ENCODE data around the gene C11orf54. TPM values are rescaled to one million over a fixed set of nuclear protein-coding genes. Genes with fewer than 3 reads are reported as not detected.

The C11orf54 gene
- total RNA-seq, 1 donor from 2014 or later: 23.5 TPM

DNA sequence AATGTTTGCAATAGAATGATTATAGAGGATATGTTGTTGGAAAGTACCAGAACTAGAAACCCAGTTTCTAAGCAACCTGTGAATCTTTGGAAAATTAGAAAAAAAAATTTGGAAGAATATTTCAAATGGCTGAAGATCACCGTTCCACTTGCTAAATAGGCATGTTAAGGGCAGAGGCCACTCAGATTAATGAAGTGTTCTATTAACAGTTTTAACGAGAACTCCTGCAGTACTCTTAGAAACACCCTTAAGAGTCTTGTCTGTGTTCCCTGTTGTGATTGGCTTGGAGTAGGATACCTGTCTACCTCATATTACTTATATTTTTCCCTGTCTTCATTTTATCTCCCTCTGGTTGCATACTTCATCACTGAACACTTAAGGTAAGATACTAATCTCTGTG, 4.6 kb downstream of the C11orf54 start:
- no peak for DNase-seq (ENCODE audit: extremely low spot score, unreplicated experiment)
- Mint-ChIP-seq H3K4me1 (ENCODE audit: unreplicated experiment) (peaks cover 14% of the 10 kb centered on the region), H3K27ac (ENCODE audit: unreplicated experiment) (no peak overlapping the region), H3K27me3 (ENCODE audit: unreplicated experiment) (no peaks in the 10 kb centered on the region), H3K9me3 (ENCODE audit: unreplicated experiment) (no peaks in the 10 kb centered on the region), H3K4me3 (ENCODE audit: unreplicated experiment) (no peak overlapping the region), H3K36me3 (ENCODE audit: unreplicated experiment) (peaks cover 18% of the 10 kb centered on the region)
- TF ChIP-seq, protein P1, sequence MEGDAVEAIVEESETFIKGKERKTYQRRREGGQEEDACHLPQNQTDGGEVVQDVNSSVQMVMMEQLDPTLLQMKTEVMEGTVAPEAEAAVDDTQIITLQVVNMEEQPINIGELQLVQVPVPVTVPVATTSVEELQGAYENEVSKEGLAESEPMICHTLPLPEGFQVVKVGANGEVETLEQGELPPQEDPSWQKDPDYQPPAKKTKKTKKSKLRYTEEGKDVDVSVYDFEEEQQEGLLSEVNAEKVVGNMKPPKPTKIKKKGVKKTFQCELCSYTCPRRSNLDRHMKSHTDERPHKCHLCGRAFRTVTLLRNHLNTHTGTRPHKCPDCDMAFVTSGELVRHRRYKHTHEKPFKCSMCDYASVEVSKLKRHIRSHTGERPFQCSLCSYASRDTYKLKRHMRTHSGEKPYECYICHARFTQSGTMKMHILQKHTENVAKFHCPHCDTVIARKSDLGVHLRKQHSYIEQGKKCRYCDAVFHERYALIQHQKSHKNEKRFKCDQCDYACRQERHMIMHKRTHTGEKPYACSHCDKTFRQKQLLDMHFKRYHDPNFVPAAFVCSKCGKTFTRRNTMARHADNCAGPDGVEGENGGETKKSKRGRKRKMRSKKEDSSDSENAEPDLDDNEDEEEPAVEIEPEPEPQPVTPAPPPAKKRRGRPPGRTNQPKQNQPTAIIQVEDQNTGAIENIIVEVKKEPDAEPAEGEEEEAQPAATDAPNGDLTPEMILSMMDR (IDR thresholded peaks at IDR 0.05): no peak

DNA sequence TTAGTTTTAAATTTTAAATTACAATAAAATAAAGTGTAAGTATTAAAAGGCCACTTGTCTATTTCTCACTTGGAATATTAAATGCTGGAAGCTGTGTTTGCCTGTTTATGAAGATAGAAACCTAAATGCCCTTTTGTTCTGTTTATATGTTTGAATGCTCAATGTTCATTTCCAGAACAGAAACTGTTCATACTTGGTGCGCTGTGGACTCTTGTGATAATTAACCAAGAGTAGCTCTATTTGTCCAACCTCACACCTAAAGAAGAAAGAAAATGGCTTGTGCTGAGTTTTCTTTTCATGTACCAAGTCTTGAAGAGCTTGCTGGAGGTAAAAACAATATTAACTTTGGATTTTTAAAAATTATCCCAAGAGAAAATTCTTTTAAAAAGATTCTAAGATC, 5.7 kb downstream of the C11orf54 start:
- H3K36me3 Mint-ChIP-seq (ENCODE audit: unreplicated experiment): peaks cover 18% of the 10 kb centered on the region
- no peak overlapping the region for H3K4me3 Mint-ChIP-seq (ENCODE audit: unreplicated experiment)
- H3K27ac Mint-ChIP-seq (ENCODE audit: unreplicated experiment): no peak overlapping the region
- no peaks in the 10 kb centered on the region for H3K27me3 Mint-ChIP-seq (ENCODE audit: unreplicated experiment)
- no peaks in the 10 kb centered on the region for H3K9me3 Mint-ChIP-seq (ENCODE audit: unreplicated experiment)
- TF ChIP-seq, protein P1 (IDR thresholded peaks at IDR 0.05): no peak
- peaks cover 11% of the 10 kb centered on the region for H3K4me1 Mint-ChIP-seq (ENCODE audit: unreplicated experiment)
- DNase-seq (ENCODE audit: extremely low spot score, unreplicated experiment): no peak

DNA sequence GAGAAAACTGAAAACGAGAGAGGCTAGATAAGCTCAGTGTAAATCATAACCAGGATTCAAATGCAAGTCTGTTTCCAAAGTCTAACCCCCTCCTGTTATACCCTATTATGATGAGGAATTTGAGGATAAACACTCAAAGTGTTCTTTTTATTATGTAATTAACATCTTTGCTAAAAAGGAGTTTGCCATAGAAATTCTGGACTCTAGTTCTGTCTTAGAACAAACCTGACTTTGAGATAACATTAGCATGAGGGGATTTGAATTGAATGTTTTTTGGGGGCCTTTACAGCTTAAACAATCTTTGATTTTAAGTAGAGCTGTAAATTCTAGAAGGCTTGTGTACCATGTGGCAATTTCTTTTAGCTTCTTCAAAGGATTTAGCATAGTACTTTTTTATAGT, 9.5 kb downstream of the C11orf54 start:
- no peak overlapping the region for H3K27ac Mint-ChIP-seq (ENCODE audit: unreplicated experiment)
- DNase-seq (ENCODE audit: extremely low spot score, unreplicated experiment): no peak
- H3K4me3 Mint-ChIP-seq (ENCODE audit: unreplicated experiment): no peak overlapping the region
- H3K4me1 Mint-ChIP-seq (ENCODE audit: unreplicated experiment): no peaks in the 10 kb centered on the region
- TF ChIP-seq, protein P1 (IDR thresholded peaks at IDR 0.05): no peak
- H3K36me3 Mint-ChIP-seq (ENCODE audit: unreplicated experiment): peaks cover 26% of the 10 kb centered on the region
- H3K27me3 Mint-ChIP-seq (ENCODE audit: unreplicated experiment): no peaks in the 10 kb centered on the region
- no peaks in the 10 kb centered on the region for H3K9me3 Mint-ChIP-seq (ENCODE audit: unreplicated experiment)

DNA sequence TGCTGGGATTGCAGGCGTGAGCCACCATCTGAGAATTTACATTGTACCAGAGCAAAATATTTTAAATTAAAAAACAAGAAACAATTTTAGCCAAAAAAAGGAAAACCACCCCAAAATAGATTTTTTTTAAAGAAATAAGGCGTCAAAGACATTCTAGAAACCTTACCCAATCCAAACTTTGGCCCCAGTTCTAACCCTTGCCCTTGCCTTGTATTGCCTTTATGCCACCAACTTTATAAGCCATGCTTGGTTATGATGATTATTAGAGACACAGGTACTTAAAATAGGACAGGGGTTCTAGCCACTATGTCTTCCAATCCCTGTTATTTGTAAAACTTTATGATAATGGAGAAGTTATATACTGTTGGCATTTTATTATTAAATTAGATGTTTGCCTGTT, 11.8 kb downstream of the C11orf54 start:
- Mint-ChIP-seq H3K4me1 (ENCODE audit: unreplicated experiment) (no peaks in the 10 kb centered on the region), H3K9me3 (ENCODE audit: unreplicated experiment) (no peaks in the 10 kb centered on the region), H3K27me3 (ENCODE audit: unreplicated experiment) (no peaks in the 10 kb centered on the region), H3K4me3 (ENCODE audit: unreplicated experiment) (no peak overlapping the region), H3K36me3 (ENCODE audit: unreplicated experiment) (peaks cover 34% of the 10 kb centered on the region), H3K27ac (ENCODE audit: unreplicated experiment) (no peak overlapping the region)
- TF ChIP-seq, protein P1 (IDR thresholded peaks at IDR 0.05): no peak
- no peak for DNase-seq (ENCODE audit: extremely low spot score, unreplicated experiment)

DNA sequence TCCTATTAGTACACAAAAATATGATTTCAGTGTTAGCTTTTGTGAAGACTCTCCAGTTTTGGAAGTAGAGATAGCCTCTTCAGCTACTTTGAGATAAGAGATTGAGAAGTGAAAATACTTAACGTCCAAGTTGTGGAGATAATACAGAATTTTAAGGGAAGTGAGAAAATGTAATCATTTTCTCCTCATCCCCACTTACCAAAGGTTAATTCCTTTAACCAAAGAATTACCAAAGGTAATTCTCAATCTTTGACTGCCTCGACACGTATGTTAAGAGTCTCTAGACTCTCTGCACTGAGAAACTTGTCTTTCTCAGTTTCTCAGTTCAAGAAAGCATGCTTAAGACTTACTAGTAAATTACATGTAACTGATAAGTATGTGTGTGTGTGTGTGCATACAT, 15.3 kb downstream of the C11orf54 start:
- Mint-ChIP-seq H3K27ac (ENCODE audit: unreplicated experiment) (no peak overlapping the region), H3K36me3 (ENCODE audit: unreplicated experiment) (peaks cover 42% of the 10 kb centered on the region), H3K9me3 (ENCODE audit: unreplicated experiment) (no peaks in the 10 kb centered on the region), H3K4me3 (ENCODE audit: unreplicated experiment) (no peak overlapping the region), H3K27me3 (ENCODE audit: unreplicated experiment) (no peaks in the 10 kb centered on the region), H3K4me1 (ENCODE audit: unreplicated experiment) (no peaks in the 10 kb centered on the region)
- TF ChIP-seq, protein P1 (IDR thresholded peaks at IDR 0.05): no peak
- DNase-seq (ENCODE audit: extremely low spot score, unreplicated experiment): no peak
